G401.6 (cell line): ENCODE data around the gene PTPRD.

ENCODE experiments used
- FAIRE-seq: peaks from 2 replicates; lab custom pipeline; 2012; peaks lifted over from hg19 to GRCh38; lab: Jason Lieb, UNC

Gene PTPRD

DNA sequence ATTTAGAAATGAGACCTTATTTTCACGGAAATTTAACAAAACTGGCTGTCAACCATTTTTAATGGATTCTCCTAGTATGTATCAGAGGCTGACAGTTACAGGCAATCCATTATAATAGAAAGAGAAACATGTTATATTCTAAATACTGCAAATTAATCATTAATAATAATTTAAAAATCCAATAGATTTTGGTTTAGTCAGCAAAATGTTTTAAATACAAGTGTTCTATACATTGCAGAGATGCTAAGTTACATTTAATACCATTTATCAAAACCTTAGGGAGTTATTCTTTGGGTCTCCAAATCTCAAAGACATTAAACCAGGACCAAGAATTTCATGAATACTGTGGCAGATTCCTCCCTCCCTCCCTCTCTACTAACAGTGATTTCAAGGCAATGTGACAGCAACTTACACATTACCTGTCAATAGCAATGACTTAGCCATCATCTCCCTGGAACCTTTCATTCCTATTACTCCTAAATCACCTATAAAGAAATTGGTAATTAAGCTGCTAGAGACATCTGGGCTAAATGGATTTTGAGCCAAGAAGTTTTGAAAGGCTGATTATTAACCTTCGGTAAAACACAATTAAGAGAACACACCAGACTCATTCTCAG is 2044.7 kb downstream of the PTPRD start:
- FAIRE-seq: no peak

DNA sequence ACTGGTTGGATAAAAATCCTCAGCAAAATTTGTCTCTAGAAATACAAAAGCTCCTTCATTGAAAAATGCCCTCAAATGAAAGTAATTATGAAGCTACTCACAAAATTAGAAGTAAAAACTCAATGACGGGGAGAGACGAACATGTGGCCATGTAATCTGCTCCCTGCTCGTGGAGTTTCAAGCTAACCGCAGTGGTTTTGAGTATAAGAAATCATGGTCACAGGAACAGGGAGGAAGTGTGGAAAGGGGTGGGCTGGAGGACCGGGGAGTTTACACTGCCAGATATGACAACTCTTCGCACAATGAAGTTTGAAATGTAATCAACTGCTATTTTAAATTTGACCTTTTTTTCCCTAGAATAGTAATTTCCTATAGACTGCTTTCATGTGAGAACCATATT is 2047.8 kb downstream of the PTPRD start:
- no peak for FAIRE-seq

DNA sequence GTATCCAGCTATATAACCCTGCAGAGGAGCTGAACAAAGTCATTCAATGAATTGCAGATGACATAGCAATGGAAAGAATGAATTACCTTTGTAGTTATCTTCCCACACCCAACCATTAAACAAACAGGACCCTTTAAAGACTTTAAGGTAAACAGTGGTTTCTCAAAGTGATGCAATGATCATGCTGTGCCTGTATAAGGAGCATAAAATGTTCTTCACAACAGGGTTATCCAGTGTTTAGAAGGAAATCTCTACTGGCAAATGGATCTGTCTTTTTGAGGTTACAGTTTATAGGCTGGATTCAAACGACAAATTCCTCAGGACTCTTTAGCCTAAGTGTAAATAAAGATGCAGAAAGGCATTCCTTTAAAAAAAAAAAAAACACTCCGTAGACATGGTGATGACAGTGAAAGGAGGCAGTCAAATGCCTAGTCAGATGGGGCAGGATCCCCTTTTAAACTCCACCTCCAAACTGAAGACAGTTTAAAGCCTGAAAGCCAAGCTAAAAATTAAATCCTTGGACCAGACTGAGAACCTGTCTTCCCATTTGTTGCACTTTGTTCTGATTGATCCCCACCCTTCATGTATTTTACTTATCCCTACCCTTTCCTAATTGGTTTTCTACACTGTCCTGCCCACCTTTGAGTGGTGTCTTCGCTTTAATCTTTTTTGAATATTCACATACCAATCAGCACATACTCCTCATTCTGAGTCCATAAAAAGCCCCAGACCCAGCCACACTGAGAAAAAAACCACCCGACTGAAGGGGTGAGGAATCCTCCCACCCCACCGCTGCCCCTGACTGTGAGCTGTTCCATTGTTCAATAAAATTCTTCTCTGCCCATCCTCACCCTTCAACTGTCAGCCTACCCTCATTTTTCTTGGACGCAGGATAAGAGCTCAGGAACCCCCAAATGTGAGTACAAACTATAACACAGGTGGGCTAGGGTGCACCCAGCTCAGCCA is 2052.0 kb downstream of the PTPRD start:
- no peak for FAIRE-seq

DNA sequence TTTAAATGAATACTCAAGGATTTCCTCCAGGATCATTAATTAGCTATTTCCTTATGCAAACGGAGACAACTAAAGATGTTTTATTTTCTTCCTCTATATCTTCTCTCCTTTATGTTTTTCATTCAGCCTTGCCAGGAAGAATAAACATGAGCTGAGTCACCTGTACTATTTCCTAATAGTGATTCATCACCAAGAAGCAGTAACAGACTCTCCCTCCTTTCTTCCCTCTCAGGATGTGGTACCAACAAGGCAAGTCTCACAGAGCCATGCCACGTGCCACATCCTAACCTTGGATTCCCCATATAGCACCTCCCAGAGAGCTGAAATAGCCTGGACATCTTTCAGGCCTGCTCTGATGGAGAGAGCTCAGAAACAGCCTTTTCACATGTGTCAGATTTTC is 2054.6 kb downstream of the PTPRD start:
- FAIRE-seq: no peak

DNA sequence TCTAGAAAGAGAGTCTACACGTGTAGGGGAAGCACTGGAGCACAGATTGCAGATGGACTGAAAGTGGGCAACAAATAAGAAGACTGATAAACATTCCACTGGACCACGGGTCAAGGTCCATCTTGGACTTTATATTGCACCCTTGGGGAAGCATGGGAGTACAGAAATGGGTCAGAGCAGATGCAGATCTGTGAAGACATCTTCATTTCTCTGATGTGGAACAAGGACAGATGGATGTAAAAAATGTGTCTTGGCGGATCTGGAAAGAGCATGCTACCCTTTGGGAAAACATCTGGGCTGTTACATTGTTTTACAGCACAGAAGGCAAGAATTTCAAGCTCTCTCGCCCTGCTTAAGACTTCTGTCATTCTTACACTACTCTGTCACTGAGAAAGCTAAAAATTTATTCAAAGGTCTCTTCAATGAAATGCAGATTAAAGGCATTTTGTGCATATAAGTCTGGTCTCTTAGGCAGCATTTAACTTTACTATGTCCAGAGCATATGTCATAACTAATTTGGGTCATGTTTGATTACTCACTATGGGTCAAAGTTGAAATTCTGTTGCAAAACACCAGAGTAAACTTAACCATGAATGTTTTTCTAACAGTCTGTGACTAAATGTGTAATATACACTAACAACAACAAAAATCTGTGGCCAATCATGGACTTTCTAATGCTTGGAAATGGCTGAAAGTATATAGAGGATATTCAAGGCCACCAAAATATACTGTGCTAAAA is 2056.9 kb downstream of the PTPRD start:
- no peak for FAIRE-seq

DNA sequence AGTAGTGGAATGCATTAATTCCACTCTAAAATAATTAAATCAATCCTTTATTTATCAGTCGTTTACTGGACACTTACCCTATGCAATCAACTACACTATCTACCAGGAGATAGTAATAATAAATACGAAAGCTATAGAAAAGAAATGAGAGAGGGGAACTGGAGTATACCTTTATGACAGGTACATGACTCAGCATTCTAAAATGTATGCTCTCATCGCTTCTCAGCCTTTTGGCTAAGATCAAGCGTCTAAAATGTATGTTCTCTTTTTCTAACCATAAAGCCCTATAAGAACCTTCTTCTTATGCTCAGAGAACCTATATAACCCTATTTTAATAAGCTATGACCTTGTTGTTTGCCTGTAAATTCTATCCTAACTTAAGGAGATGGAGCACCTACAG is 2059.4 kb downstream of the PTPRD start:
- no peak for FAIRE-seq

DNA sequence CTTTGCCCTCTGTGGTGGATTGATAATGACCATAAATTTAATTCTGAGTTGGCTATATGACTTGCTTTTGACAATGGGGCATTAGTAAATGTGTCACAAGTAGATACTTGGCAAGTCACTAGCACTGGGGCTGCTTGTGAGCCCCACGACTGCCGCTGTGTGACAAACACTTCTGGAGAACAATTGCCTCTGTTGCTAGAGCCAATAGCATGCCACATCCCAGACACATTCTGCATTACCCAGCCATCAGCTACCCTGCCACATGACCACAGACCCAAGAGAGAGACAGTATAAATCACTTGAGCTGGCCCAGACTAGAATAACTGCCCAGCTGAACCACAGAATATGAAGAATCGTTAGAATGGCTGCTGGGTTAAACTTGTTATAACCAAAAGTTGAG is 2060.1 kb downstream of the PTPRD start:
- no peak for FAIRE-seq

DNA sequence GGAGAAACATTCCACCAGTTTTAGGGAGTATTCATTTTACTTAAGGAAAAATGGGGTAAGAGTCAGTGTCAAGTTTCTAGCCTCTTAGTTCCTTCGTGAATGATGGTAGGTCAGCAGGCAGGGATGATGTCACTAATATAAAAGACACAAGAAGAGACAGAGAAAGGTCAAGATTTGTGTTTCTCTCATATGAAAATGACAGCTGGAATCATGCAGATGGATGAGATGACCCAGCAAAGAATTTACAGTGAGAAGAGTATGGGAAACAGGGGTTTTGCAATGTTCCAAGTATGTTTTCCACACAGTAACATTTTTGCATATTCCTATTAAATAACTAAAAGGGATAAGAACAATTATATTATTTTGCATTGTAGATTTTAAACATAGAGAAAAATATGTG is 2063.6 kb downstream of the PTPRD start:
- FAIRE-seq: no peak

DNA sequence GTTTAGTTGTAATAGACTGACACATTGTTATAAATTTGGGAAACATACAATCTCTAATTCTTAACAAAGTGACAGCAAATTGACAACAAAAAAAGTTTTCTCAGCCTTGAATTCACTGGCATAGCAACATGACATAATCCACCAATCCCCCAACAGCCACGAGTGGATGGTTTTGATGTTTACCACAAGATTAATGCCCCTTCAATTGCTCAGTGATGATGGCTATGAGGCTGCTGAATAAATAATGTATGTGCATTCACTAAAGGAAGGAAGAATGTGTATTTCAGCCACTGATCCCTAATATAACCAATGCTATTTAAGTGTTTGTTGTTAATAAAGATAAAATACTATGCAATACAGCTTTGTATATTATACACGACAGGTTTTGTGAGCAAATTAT is 2069.6 kb downstream of the PTPRD start:
- FAIRE-seq: no peak

DNA sequence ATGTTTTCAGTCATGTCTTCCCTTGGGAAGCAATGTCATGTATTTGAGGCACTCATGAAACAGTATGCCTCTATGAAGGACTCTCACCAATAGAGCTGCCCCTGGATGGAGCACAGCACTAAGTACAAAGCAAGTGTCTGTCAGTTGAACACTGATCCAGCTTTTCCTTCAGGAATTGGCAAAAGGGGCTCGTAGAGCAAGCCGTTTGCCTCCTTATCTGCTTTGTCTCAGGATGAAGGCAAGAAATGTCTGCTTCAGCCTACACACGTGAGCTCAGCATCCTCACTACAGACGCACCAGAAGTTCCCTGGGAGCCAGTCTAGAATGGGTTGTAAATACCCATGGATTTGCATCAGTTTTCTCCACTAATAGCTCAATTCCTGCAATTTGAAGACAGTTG is 2070.3 kb downstream of the PTPRD start:
- FAIRE-seq: no peak

DNA sequence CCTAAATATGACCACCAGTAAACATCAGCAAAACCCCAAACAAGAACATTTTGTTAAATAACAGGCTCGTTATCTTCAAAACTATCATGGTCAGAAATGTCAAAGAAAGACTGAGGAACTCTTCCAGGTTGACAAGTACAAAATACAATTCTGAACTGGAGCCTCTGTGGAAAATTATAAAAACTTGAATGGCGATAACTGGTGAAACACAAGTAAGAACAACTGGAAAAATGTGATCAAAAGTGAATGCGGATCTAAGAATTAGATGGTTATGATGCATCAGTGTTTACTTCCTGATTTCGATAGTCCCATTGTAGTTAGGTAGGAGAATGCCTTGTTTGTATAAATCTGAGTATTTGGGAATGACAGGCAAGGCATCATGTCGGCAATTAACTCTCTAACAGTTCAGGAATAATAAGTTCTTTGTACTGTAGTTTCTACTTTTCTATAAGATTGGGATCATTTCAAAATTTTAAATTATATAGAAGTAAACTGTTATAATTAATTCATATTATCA is 2073.1 kb downstream of the PTPRD start:
- no peak for FAIRE-seq

DNA sequence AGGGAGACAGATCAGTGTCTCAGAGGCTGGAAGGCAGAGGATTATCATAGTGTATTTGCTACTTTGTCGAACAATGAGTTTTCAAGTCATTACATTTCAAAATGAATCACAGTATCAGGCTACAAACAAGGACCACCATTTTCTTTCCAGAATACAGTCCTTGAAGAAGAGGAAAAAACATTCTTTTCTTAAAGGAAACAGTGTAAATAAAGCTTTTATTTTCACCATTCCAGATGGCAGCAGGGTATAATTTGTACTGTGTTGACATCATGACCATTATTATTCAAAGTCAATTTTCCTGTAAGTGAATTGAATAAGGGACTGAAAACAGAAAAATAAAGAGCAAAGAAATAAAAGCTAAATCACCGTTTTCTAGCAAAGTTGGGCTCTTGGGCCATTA is 2076.0 kb downstream of the PTPRD start:
- FAIRE-seq: no peak

DNA sequence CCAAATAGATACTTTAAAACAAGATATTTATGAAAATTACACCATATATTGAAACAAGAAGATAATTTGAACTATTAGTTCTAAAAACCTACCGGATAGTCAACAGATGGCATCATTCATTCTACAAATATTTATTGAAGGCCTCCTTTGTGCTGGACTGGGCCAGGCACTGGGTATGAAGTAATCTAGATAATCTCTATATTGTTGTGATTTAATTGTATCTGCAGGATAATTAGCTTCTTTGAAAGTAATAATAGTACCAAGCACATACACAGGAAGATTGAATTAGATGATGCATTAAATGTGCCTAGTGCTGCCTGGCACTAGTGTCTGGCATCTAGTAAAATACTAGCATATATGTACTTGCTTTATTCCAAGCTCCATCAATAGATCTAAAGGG is 2078.0 kb downstream of the PTPRD start:
- FAIRE-seq: no peak

DNA sequence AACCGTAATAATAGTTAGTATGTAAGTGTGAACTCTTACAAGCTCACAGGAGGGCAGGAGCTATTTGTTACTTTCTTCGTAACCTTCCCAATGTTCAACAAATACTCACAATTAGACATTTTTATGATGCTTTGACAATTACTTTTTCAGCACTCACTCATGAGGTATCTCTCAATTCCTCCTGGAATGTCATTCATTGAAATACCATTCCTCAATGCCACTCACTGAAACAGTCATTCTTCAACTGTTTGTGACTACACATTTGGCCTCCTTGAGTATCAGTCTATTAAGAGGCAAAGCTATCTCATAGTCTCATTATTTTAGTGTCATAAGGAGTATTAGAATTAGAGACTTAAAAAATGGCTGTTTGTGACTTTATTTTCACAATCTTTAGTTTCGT is 2079.1 kb downstream of the PTPRD start:
- FAIRE-seq: no peak

DNA sequence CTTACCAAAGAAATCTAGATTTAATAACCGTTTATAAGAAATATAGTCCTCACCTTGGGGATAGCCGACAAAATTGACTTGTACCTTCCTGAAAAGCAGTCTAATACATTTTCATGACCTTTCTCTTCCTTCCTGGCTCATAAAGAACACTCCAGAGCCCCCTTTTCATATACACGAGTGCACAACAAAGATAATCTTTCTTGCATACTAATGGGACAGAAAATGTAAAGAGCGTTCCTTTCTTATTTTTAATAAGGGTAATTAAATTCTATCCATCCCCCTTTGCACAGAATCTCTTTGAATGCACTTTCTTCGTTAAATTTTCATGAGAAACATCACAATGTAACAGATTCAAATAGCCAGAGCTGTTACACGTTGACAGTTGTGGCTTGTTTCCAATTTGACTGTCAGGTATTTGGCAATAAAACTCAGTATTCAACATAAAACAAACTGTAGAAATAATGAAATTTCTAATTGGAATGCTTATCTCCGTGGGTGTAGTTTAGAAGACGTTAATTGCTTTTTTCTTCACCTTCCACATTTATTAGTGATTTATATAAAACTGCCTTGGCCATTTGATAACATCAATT is 2080.9 kb downstream of the PTPRD start:
- FAIRE-seq: no peak

DNA sequence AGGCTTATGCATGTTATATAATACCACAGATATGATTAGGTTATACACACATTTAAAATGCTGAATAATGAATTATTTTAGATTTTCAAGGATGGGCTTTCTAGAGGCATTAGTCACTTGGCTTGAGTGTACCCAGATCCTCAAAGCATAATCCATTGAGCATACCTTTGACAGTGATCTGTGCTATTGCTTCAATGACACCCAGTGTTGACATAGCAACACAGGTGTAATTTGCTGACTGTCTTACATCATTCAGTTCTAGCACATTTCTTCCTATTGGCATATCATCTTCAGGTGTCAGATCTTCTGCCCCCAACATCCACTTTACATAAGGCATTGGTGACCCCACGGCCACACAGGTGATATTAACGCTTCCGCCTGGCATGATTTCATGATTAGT is 2091.7 kb downstream of the PTPRD start:
- FAIRE-seq: no peak

DNA sequence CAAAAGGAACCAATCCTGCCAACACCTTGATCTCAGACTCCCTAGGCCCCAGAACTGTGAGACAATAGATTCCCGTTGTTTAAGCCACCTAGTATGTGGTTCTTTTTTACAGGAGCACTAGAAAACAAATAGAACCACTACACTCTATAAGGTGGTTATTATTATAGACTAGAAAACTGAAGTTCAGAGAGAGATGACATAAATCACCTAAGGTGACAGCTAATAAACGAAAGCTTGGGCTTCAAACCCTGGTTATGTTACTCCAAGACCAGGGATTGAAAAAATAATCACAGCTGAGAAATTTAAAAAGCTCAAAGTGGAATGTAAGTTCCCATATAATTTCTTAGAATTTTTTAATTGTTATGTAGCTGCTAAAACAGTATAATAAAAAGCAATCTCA is 2097.1 kb downstream of the PTPRD start:
- FAIRE-seq: no peak

DNA sequence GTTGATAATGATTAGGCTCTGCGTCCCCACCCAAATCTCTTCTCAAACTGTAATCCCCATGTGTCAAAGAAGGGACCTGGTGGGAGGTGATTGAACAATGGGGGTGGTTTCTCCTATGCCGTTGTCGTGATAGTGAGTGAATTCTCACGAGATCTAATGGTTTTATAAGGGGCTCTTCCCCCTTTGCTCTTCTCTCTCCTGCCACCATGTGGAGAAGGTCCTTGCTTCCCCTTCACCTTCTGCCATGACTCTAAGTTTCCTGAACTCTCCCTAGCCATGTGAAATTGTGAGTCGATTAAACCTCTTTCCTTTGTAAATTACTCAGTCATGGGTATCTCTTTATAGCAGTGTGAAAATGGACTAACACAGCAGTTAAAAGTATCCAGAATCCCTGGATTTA is 2098.0 kb downstream of the PTPRD start:
- no peak for FAIRE-seq

DNA sequence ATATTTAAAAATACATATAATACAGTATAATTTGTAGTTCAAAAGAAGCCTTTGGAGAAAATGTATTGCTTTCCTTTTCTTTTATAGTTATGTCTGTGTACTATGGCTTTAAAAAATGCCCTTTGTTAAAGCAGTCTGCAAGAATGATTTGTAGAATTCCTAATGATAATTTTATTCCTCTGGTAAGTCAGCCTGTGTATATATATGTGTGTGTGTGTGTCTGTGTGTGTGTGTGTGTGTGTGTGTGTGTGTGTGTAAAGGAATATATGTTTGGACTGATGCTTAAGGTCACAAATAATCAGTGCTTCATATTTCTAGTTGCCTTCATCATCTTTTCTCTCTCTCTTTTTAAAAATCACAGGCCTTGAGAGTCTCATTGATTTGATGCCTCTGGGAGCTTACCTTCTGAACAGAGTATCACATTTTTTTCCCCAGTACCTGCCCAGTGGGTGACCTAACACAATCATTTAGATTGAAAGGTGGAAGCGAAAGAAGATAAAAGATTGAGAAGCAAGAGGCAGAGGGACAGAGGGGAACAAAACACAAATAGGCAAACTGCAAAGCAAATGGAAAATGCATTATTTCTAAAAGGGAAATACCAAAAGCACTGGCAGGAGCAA is 2104.0 kb downstream of the PTPRD start:
- FAIRE-seq: no peak

DNA sequence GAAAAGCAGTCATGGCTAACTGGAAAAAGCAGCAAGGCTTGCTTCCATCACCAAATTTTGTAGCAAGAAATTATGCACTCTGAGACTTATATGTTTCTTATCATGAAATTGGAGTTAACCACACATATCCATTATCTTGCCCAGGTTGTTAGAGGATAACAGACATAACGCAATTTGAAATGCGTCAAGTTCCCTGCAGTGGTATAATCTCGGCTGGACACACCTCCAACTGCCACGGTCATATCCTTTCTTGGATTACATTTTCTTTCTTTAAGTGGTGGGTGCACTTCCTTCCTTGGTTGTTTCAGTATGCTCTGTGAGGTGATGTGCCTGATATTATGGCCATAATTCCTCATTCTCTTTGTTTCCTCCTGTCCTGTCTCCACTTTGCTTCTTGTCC is 2118.2 kb downstream of the PTPRD start:
- no peak for FAIRE-seq

DNA sequence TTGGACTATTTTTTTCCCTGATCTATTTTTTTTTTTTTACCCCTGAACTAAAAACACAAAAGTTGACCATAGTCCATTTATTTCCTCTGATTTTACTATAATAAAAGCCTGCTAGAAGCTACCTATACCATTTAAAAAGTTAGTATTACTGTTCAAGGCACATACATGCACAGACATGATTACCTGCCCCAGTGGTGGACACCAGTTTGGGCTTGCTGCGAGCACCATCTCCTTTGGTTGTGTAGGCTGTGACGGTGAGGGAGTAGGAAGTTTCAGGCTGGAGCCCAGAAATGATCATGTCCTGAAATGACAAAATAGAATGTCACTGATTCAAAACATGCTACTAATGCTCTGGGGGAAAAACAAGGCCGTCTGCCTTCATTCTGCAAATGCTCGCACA is 2120.1 kb downstream of the PTPRD start:
- FAIRE-seq: no peak

DNA sequence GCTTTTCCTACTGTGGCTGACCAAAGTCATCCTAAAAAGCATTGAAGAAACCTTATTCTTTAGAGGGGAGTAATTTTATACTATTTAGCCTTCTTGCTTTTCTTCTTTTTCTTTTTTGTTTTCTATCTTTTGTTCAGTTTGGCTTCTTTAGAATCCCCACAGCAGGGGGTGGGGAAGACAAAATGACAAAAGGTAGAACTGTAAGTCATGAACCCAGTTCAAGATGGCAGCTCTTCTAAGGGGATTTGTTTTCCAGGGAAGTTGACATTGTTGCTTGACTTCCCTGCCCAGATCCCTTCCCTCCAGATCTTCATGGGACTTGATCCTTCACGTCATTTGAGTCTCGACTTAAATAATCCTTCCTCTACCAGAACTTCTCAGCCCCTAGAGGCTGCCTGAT is 2120.8 kb downstream of the PTPRD start:
- no peak for FAIRE-seq
